A549 (cell line): ENCODE results near the gene CEP85. TPM values are rescaled to one million over a fixed set of nuclear protein-coding genes. Genes with fewer than 3 reads are reported as not detected.

Experiments
- ATAC-seq, 2 experiments: fragments of 200-7000 bp in 1 of 2; fragments of >200 bp in 1 of 2; cut with Nextera tagmentation in 1 of 2; cut with Tn5 transposase in 1 of 2; 3 replicates each; pipeline versions ENCODE4 v1.8.0 to v1.9.1; 2018 to 2020; ENCODE audit warnings: mild to moderate bottlenecking in 1 of 2, moderate library complexity in 1 of 2
- CTCF ChIA-PET: fragments of 300-600 bp; sonication (Branson Sonifier 250); formaldehyde crosslinking; extraction: SDS; loops from one replicate; lab custom pipeline; 2021; ENCODE audit warnings: antibody characterized with exemption, inconsistent platforms; lab: Yijun Ruan, JAX
- POLR2A ChIA-PET: fragments of 350-600 bp; formaldehyde crosslinking; extraction: SDS; loops from one replicate; lab custom pipeline; 2021; ENCODE audit warnings: antibody characterized with exemption, inconsistent platforms; lab: Yijun Ruan, JAX
- DNase-seq, 2 experiments: peaks; one replicate each; pipeline versions ENCODE4 v3.0.0 to v3.0.0-alpha.2; 2011 to 2016; ENCODE audit warnings: low read depth in 1 of 2, low spot score in 1 of 2
- FAIRE-seq: peaks from 2 replicates; lab custom pipeline; 2011; peaks lifted over from hg19 to GRCh38; lab: Jason Lieb, UNC
- H3K27ac ChIP-seq, 2 experiments: fragments of >200 bp; sonication (Bioruptor Twin); formaldehyde crosslinking; 3 replicates each; pipeline ENCODE4 v1.5.1; 2016 to 2017
- H3K4me1 ChIP-seq: fragments of >200 bp; sonication (Bioruptor Twin); formaldehyde crosslinking; 3 replicates; pipeline ENCODE4 v1.6.1; 2016
- H3K4me2 ChIP-seq: fragments of >200 bp; sonication (Bioruptor Twin); formaldehyde crosslinking; 3 replicates; pipeline ENCODE4 v1.6.1; 2016
- H3K4me3 ChIP-seq: fragments of >200 bp; sonication (Bioruptor Twin); formaldehyde crosslinking; 3 replicates; pipeline ENCODE4 v1.5.1; 2016
- H3K9me3 ChIP-seq: fragments of >200 bp; sonication (Bioruptor Twin); formaldehyde crosslinking; 3 replicates; pipeline ENCODE4 v1.6.1; 2016
- ATOH8 ChIP-seq: fragments of 250-450 bp; sonication (Bioruptor Pico); IDR thresholded peaks from 2 replicates; pipeline ENCODE4 v1.5.0; 2020; ENCODE audit warnings: low read depth, mild to moderate bottlenecking, moderate library complexity
- BHLHE40 ChIP-seq: IDR thresholded peaks from 2 replicates; pipeline ENCODE4 v1.6.1; 2012; ENCODE audit warnings: low read depth, low read length, inconsistent platforms
- CBX2 ChIP-seq: fragments of 200-600 bp; sonication (generic); IDR thresholded peaks from 2 replicates; pipeline ENCODE4 v1.6.1; 2016; ENCODE audit warnings: low read depth, mild to moderate bottlenecking, borderline replicate concordance
- CEBPB ChIP-seq, 2 experiments: fragments of >200 bp in 1 of 2; sonication (Bioruptor Twin) in 1 of 2; formaldehyde crosslinking in 1 of 2; IDR thresholded peaks; 2 replicates each; pipeline ENCODE4 v1.6.1; 2012 to 2016
- CHD4 ChIP-seq: fragments of 200-600 bp; sonication (generic); IDR thresholded peaks from 2 replicates; pipeline ENCODE4 v1.6.1; 2016; ENCODE audit warnings: antibody characterized with exemption, mild to moderate bottlenecking, borderline replicate concordance
- EHF ChIP-seq: fragments of 250-450 bp; sonication (Bioruptor Pico); IDR thresholded peaks from 2 replicates; pipeline ENCODE4 v1.5.0; 2020; ENCODE audit warnings: mild to moderate bottlenecking
- FOSL2 ChIP-seq, 2 experiments: fragments of 450-650 bp in 1 of 2; fragments of >200 bp in 1 of 2; sonication (Bioruptor Twin) in 1 of 2; formaldehyde crosslinking; IDR thresholded peaks; 2 replicates each; pipeline versions ENCODE4 v1.5.0 to v1.6.1; 2016 to 2020; ENCODE audit warnings: mild to moderate bottlenecking in 1 of 2, moderate library complexity in 1 of 2
- GATA3 ChIP-seq: IDR thresholded peaks from 2 replicates; pipeline ENCODE4 v1.6.1; 2012; ENCODE audit warnings: borderline replicate concordance
- HES2 ChIP-seq: fragments of >200 bp; sonication (Bioruptor Twin); formaldehyde crosslinking; IDR thresholded peaks from 2 replicates; pipeline ENCODE4 v1.6.1; 2016
- HEYL ChIP-seq: fragments of 250-450 bp; sonication (Bioruptor Pico); IDR thresholded peaks from 2 replicates; pipeline ENCODE4 v1.8.0; 2021; ENCODE audit warnings: mild to moderate bottlenecking, moderate library complexity
- HMGXB4 ChIP-seq: fragments of 250-450 bp; sonication (Bioruptor Pico); IDR thresholded peaks from 2 replicates; pipeline ENCODE4 v1.5.0; 2021; ENCODE audit warnings: mild to moderate bottlenecking, moderate library complexity, borderline replicate concordance
- HOXA7 ChIP-seq: fragments of 250-450 bp; sonication (Bioruptor Pico); IDR thresholded peaks from 2 replicates; pipeline ENCODE4 v1.5.0; 2020; ENCODE audit warnings: mild to moderate bottlenecking, moderate library complexity
- JUN ChIP-seq, 2 experiments: fragments of >200 bp; sonication (Bioruptor Twin); formaldehyde crosslinking; IDR thresholded peaks; 2 replicates in 1 of 2; 3 replicates in 1 of 2; pipeline ENCODE4 v1.6.1; 2016 to 2017
- JUNB ChIP-seq: fragments of >200 bp; sonication (Bioruptor Twin); formaldehyde crosslinking; IDR thresholded peaks from 2 replicates; pipeline ENCODE4 v1.6.1; 2016
- MAZ ChIP-seq: fragments of 150-350 bp; IDR thresholded peaks from 2 replicates; pipeline ENCODE4 v1.6.1; 2014; ENCODE audit warnings: antibody characterized with exemption, low read depth, low read length, borderline replicate concordance
- MYC ChIP-seq: IDR thresholded peaks from 2 replicates; pipeline ENCODE4 v1.6.1; 2012; ENCODE audit warnings: mild to moderate bottlenecking, inconsistent platforms, low read length, improper control_type of control experiment, borderline replicate concordance
- NFE2L2 ChIP-seq: fragments of 150-350 bp; conservative IDR thresholded peaks from 2 replicates; pipeline ENCODE4 v1.6.1; 2014; ENCODE audit warnings: low read length
- NR3C1 ChIP-seq: fragments of >200 bp; sonication (Bioruptor Twin); formaldehyde crosslinking; IDR thresholded peaks from 3 replicates; pipeline ENCODE4 v1.6.1; 2017
- PBX3 ChIP-seq: IDR thresholded peaks from 2 replicates; pipeline ENCODE4 v1.6.1; 2012
- PHF8 ChIP-seq: fragments of 200-600 bp; sonication (generic); IDR thresholded peaks from 2 replicates; pipeline ENCODE4 v1.6.1; 2016; ENCODE audit warnings: low read depth, mild to moderate bottlenecking, antibody characterized with exemption, moderate library complexity, borderline replicate concordance
- POLR2AphosphoS2 ChIP-seq: conservative IDR thresholded peaks from 2 replicates; pipeline ENCODE4 v1.6.1; 2012; ENCODE audit warnings: low read length, improper control_type of control experiment, inconsistent platforms
- RARB ChIP-seq: fragments of 250-450 bp; sonication (Bioruptor Pico); IDR thresholded peaks from 2 replicates; pipeline ENCODE4 v1.8.0; 2021; ENCODE audit warnings: mild to moderate bottlenecking, moderate library complexity
- REST ChIP-seq: fragments of 200-600 bp; sonication (generic); IDR thresholded peaks from 2 replicates; pipeline ENCODE4 v1.6.1; 2016; ENCODE audit warnings: antibody characterized with exemption, mild to moderate bottlenecking, moderate library complexity
- RNF2 ChIP-seq: fragments of 200-600 bp; sonication (generic); IDR thresholded peaks from 2 replicates; pipeline ENCODE4 v1.6.1; 2016; ENCODE audit warnings: low read depth, mild to moderate bottlenecking, antibody characterized with exemption, moderate library complexity, borderline replicate concordance
- SMC3 ChIP-seq: fragments of >200 bp; sonication (Bioruptor Twin); formaldehyde crosslinking; IDR thresholded peaks from 3 replicates; pipeline ENCODE4 v1.6.1; 2018; ENCODE audit warnings: inconsistent platforms
- TP53 ChIP-seq: fragments of 250-450 bp; sonication (Bioruptor Pico); IDR thresholded peaks from 2 replicates; pipeline ENCODE4 v1.5.0; 2021; ENCODE audit warnings: mild to moderate bottlenecking, moderate library complexity
- ZC3H11A ChIP-seq: fragments of 450-650 bp; IDR thresholded peaks from 2 replicates; pipeline ENCODE4 v1.6.1; 2014; ENCODE audit warnings: antibody characterized with exemption, mild to moderate bottlenecking
- ZFP36 ChIP-seq: fragments of 450-650 bp; IDR thresholded peaks from 2 replicates; pipeline ENCODE4 v1.6.1; 2014; ENCODE audit warnings: borderline replicate concordance; ENCODE audit not compliant: partially characterized antibody
- ZSCAN20 ChIP-seq: fragments of 250-450 bp; sonication (Bioruptor Pico); IDR thresholded peaks from 2 replicates; pipeline ENCODE4 v1.8.0; 2022; ENCODE audit warnings: mild to moderate bottlenecking, moderate library complexity
- WGBS: methylation state at CpG from one replicate; pipeline ENCODE4 v1.1.6; 2017; ENCODE audit errors: missing lambda C conversion rate; 5-methylcytosine and 5-hydroxymethylcytosine counted together
- polyA plus RNA-seq, 4 experiments: library from polyadenylated mRNA; depleted of rRNA in 3 of 4; stranded (reverse); fragments of >200 nt; fragmentation: RNase III in 1 of 4; extraction: RNeasy Plus Mini Kit Qiagen cat#74134 plus additional on column Dnase treatment in 1 of 4; gene quantifications; 2 replicates in 3 of 4; 3 replicates in 1 of 4; pipeline ENCODE4 v1.2.3, GENCODE V29; 2011 to 2017

CEP85 gene
- polyA plus RNA-seq, 2 of the 4 experiments (the other 2 are of a cell fraction), result 13.0 to 21.1 TPM

GRCh38 chr1:26297057-26297790 is 63.2 kb downstream of the CEP85 start:
- no peak overlapping the region for H3K4me3 ChIP-seq
- ChIA-PET CTCF (interaction anchor here (1.2 to 3.4 kb wide), 9 partner anchors 12 to 120 kb away, joined by 3 to 22 read pairs (median 5); partner anchors contain the start of genes CEP85 and SH3BGRL3), POLR2A (interaction anchor here (0.5 kb wide), 1 partner anchor 13 kb away, joined by 7 read pairs; no protein-coding TSS in a partner anchor)
- 100% methylated on average over 1 of the region's 12 CpGs for WGBS
- ATAC-seq (no peak), FAIRE-seq (no peak), DNase-seq (no peak)
- TF ChIP-seq HOXA7 (CRISPR knock-in tag), result no peak
- no peak for TF ChIP-seq ZFP36
- TF ChIP-seq GATA3, result no peak
- TF ChIP-seq JUN (IDR thresholded peaks at IDR 0.05), result no peak
- TF ChIP-seq MAZ, result no peak
- no peak for TF ChIP-seq POLR2AphosphoS2
- TF ChIP-seq NR3C1, result no peak
- no peak for TF ChIP-seq ZC3H11A
- no peak for TF ChIP-seq JUNB
- no peak for TF ChIP-seq MYC
- TF ChIP-seq SMC3, result no peak
- no peak for TF ChIP-seq FOSL2 (IDR thresholded peaks at IDR 0.05)
- no peak for TF ChIP-seq FOSL2 (CRISPR knock-in tag; IDR thresholded peaks at IDR 0.05)
- no peak for TF ChIP-seq NFE2L2
- no peak for TF ChIP-seq CBX2
- TF ChIP-seq HES2, result no peak
- no peak overlapping the region for H3K4me2 ChIP-seq
- H3K27ac ChIP-seq, result no peak overlapping the region
- no peaks in the 10 kb centered on the region for H3K9me3 ChIP-seq
- 0 out of 3 replicates have a peak, but pooled peaks cover 3% of the 10 kb centered on the region for H3K4me1 ChIP-seq

GRCh38 chr1:26297791-26298124 is 63.8 kb downstream of the CEP85 start:
- no peak overlapping the region; a peak in 1 of 6 replicates for H3K27ac ChIP-seq
- ATAC-seq, result no peak
- no peak overlapping the region for H3K4me2 ChIP-seq
- TF ChIP-seq RNF2 (no peak), NR3C1 (no peak), GATA3 (no peak), PHF8 (no peak), HEYL (no peak), ATOH8 (CRISPR knock-in tag) (no peak), ZSCAN20 (CRISPR knock-in tag) (no peak), BHLHE40 (no peak), RARB (CRISPR knock-in tag) (no peak), EHF (CRISPR knock-in tag) (no peak), REST (no peak), JUNB (no peak), NFE2L2 (no peak), CEBPB (IDR thresholded peaks at IDR 0.05) (no peak), CHD4 (no peak), HMGXB4 (CRISPR knock-in tag) (no peak), PBX3 (no peak), TP53 (no peak)

More at GRCh38 chr1:26297791-26298124, 63.8 kb downstream of the CEP85 start:
- Histone ChIP-seq H3K4me3 (no peak overlapping the region), H3K4me1 (peaks cover 6% of the 10 kb centered on the region; the same call in 1 of the 3 replicates), H3K9me3 (no peaks in the 10 kb centered on the region)
- WGBS, result 54% methylated on average over 3 of the region's 6 CpGs
- DNase-seq (no peak), FAIRE-seq (no peak)
- ChIA-PET POLR2A (no interaction called here), CTCF (interaction anchor here (1.2 to 3.4 kb wide), 6 partner anchors 11 to 119 kb away, joined by 3 to 22 read pairs (median 9); partner anchors contain the start of gene CEP85)
